PC-9 (cell line): ENCODE measurements around the gene CCDC91.
"Not testable (repeated sequence)": the region's sequence is repeated elsewhere in the genome, so short reads cannot be mapped to it uniquely, and the experiment has no call there.

Source experiments
- EZH2 ChIP-seq: fragments of 200-600 bp; sonication (generic); IDR thresholded peaks from 2 replicates; pipeline ENCODE4 v1.8.0; 2017; ENCODE audit warnings: antibody characterized with exemption, low read depth
- TF ChIP-seq, protein P1 (sequence below): fragments of 200-600 bp; sonication (generic); conservative IDR thresholded peaks from 2 replicates; pipeline ENCODE4 v1.6.1; 2017; ENCODE audit warnings: mixed run types, antibody characterized with exemption, mild to moderate bottlenecking, moderate library complexity

DNA sequence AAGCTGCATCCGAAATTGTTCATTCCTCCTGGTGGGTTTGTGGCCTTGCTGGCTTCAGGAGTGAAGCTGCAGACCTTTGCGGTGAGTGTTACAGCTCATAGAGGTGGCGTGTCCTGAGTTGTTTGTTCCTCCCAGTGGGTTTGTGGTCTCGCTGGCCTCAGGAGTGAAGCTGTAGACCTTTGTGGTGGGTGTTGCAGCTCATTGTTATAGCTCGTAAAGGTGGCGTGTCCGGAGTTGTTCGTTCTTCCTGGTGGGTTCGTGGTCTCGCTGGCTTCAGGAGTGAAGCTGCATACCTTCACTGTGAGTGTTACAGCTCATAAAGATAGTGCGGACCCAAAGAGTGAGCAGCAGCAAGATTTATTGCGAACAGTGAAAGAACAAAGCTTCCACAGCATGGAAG is 4.4 kb downstream of the CCDC91 start:
- TF ChIP-seq, protein P1, sequence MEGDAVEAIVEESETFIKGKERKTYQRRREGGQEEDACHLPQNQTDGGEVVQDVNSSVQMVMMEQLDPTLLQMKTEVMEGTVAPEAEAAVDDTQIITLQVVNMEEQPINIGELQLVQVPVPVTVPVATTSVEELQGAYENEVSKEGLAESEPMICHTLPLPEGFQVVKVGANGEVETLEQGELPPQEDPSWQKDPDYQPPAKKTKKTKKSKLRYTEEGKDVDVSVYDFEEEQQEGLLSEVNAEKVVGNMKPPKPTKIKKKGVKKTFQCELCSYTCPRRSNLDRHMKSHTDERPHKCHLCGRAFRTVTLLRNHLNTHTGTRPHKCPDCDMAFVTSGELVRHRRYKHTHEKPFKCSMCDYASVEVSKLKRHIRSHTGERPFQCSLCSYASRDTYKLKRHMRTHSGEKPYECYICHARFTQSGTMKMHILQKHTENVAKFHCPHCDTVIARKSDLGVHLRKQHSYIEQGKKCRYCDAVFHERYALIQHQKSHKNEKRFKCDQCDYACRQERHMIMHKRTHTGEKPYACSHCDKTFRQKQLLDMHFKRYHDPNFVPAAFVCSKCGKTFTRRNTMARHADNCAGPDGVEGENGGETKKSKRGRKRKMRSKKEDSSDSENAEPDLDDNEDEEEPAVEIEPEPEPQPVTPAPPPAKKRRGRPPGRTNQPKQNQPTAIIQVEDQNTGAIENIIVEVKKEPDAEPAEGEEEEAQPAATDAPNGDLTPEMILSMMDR, result not testable (repeated sequence)
- not testable (repeated sequence) for TF ChIP-seq EZH2
